ENCODE measurements around the gene KSR2.

KSR2 gene

GRCh38 chr12:117501076-117501869 lies 467.5 kb downstream of the KSR2 start:
- Histone ChIP-seq H3K36me3 (ENCODE audit: control insufficient read depth in 1 of 2, insufficient read depth in 2 of 2, low read length in 2 of 2) (no peaks in the 10 kb centered on the region), H2BK12ac (ENCODE audit: low read length) (no peak overlapping the region), H3K79me1 (ENCODE audit: low read length) (no peaks in the 10 kb centered on the region), H2AFZ (ENCODE audit: insufficient read depth, low read length, poor library complexity) (no peak overlapping the region), H3K79me2 (ENCODE audit: control insufficient read depth, insufficient read depth, low read length, poor library complexity) (no peaks in the 10 kb centered on the region), H3K4me3 (ENCODE audit: low read depth, low read length) (no peak overlapping the region), H4K12ac (ENCODE audit: low read depth, low read length) (no peak overlapping the region), H3K4me1 (ENCODE audit: control insufficient read depth in 1 of 2, insufficient read depth in 2 of 2, low read length in 2 of 2) (no peaks in the 10 kb centered on the region), H3K9ac (ENCODE audit: low read length) (peak overlapping the region; percentile 60), H2BK5ac (ENCODE audit: low read depth, low read length, poor library complexity) (no peak overlapping the region), H3K27ac (ENCODE audit: low read depth, low read length) (no peak overlapping the region), H3K27me3 (ENCODE audit: insufficient read depth, low read length) (no peaks in the 10 kb centered on the region), H2BK120ac (ENCODE audit: insufficient read depth, low read length, poor library complexity) (no peak overlapping the region), H4K8ac (ENCODE audit: low read depth, low read length) (no peak overlapping the region), H3K4me2 (ENCODE audit: low read length) (no peak overlapping the region), H3K18ac (ENCODE audit: low read length) (no peak overlapping the region), H3K9me3 (ENCODE audit: insufficient read depth, low read depth, low read length) (no peaks in the 10 kb centered on the region), H2AK5ac (ENCODE audit: low read length) (no peak overlapping the region), H4K91ac (ENCODE audit: low read depth, low read length) (no peak overlapping the region), H3K14ac (ENCODE audit: low read length) (no peak overlapping the region), H3K4ac (ENCODE audit: low read depth, low read length) (no peak overlapping the region), H3K23ac (ENCODE audit: low read length) (no peak overlapping the region)
- peak in 1 of 2 donors; percentile 11 for DNase-seq
- WGBS (ENCODE audit: extremely low coverage, insufficient coverage, insufficient read length): no CpG with 5 or more reads among the region's 7 CpGs

- Histone ChIP-seq H2AFZ (ENCODE audit: insufficient read depth, low read length, poor library complexity) (no peak overlapping the region), H3K27ac (ENCODE audit: low read depth, low read length) (no peak overlapping the region), H3K4ac (ENCODE audit: low read depth, low read length) (no peak overlapping the region), H3K23ac (ENCODE audit: low read length) (no peak overlapping the region), H3K27me3 (ENCODE audit: insufficient read depth, low read length) (no peaks in the 10 kb centered on the region), H2BK120ac (ENCODE audit: insufficient read depth, low read length, poor library complexity) (no peak overlapping the region), H4K8ac (ENCODE audit: low read depth, low read length) (no peak overlapping the region), H2BK5ac (ENCODE audit: low read depth, low read length, poor library complexity) (no peak overlapping the region), H3K18ac (ENCODE audit: low read length) (no peak overlapping the region), H4K91ac (ENCODE audit: low read depth, low read length) (no peak overlapping the region), H2AK5ac (ENCODE audit: low read length) (no peak overlapping the region), H3K14ac (ENCODE audit: low read length) (no peak overlapping the region), H3K79me1 (ENCODE audit: low read length) (no peaks in the 10 kb centered on the region), H3K9me3 (ENCODE audit: insufficient read depth, low read depth, low read length) (no peaks in the 10 kb centered on the region), H3K4me1 (ENCODE audit: control insufficient read depth in 1 of 2, insufficient read depth in 2 of 2, low read length in 2 of 2) (peaks cover 0 to 2% of the 10 kb centered on the region in 2 experiments), H3K79me2 (ENCODE audit: control insufficient read depth, insufficient read depth, low read length, poor library complexity) (no peaks in the 10 kb centered on the region), H3K4me3 (ENCODE audit: low read depth, low read length) (no peak overlapping the region), H4K12ac (ENCODE audit: low read depth, low read length) (no peak overlapping the region), H3K36me3 (ENCODE audit: control insufficient read depth in 1 of 2, insufficient read depth in 2 of 2, low read length in 2 of 2) (no peaks in the 10 kb centered on the region), H2BK12ac (ENCODE audit: low read length) (no peak overlapping the region), H3K9ac (ENCODE audit: low read length) (no peak overlapping the region), H3K4me2 (ENCODE audit: low read length) (no peak overlapping the region)
- DNase-seq: no peak
- no CpG with 5 or more reads among the region's 8 CpGs for WGBS (ENCODE audit: extremely low coverage, insufficient coverage, insufficient read length)
Observed at GRCh38 chr12:117499759-117500485, 468.9 kb downstream of the KSR2 start.

- no CpG with 5 or more reads among the region's 3 CpGs for WGBS (ENCODE audit: extremely low coverage, insufficient coverage, insufficient read length)
- Histone ChIP-seq H3K9ac (ENCODE audit: low read length) (no peak overlapping the region), H2BK12ac (ENCODE audit: low read length) (no peak overlapping the region), H3K14ac (ENCODE audit: low read length) (no peak overlapping the region), H2BK120ac (ENCODE audit: insufficient read depth, low read length, poor library complexity) (no peak overlapping the region), H4K12ac (ENCODE audit: low read depth, low read length) (no peak overlapping the region), H3K79me1 (ENCODE audit: low read length) (no peaks in the 10 kb centered on the region), H3K9me3 (ENCODE audit: insufficient read depth, low read depth, low read length) (no peaks in the 10 kb centered on the region), H4K8ac (ENCODE audit: low read depth, low read length) (no peak overlapping the region), H3K79me2 (ENCODE audit: control insufficient read depth, insufficient read depth, low read length, poor library complexity) (no peaks in the 10 kb centered on the region), H4K91ac (ENCODE audit: low read depth, low read length) (no peak overlapping the region), H3K4me1 (ENCODE audit: control insufficient read depth in 1 of 2, insufficient read depth in 2 of 2, low read length in 2 of 2) (peaks cover 0 to 2% of the 10 kb centered on the region in 2 experiments), H3K23ac (ENCODE audit: low read length) (no peak overlapping the region), H3K36me3 (ENCODE audit: control insufficient read depth in 1 of 2, insufficient read depth in 2 of 2, low read length in 2 of 2) (no peaks in the 10 kb centered on the region), H3K4me3 (ENCODE audit: low read depth, low read length) (no peak overlapping the region), H3K4me2 (ENCODE audit: low read length) (no peak overlapping the region), H2AK5ac (ENCODE audit: low read length) (no peak overlapping the region), H3K27me3 (ENCODE audit: insufficient read depth, low read length) (no peaks in the 10 kb centered on the region), H2AFZ (ENCODE audit: insufficient read depth, low read length, poor library complexity) (no peak overlapping the region), H3K18ac (ENCODE audit: low read length) (no peak overlapping the region), H3K27ac (ENCODE audit: low read depth, low read length) (no peak overlapping the region), H2BK5ac (ENCODE audit: low read depth, low read length, poor library complexity) (no peak overlapping the region), H3K4ac (ENCODE audit: low read depth, low read length) (no peak overlapping the region)
- no peak for DNase-seq
Observed at GRCh38 chr12:117498880-117499279, 469.9 kb downstream of the KSR2 start.

- Histone ChIP-seq H3K4ac (ENCODE audit: low read depth, low read length) (no peak overlapping the region), H4K91ac (ENCODE audit: low read depth, low read length) (no peak overlapping the region), H3K4me1 (ENCODE audit: control insufficient read depth in 1 of 2, insufficient read depth in 2 of 2, low read length in 2 of 2) (peaks cover 0 to 2% of the 10 kb centered on the region in 2 experiments), H3K9ac (ENCODE audit: low read length) (no peak overlapping the region), H3K27ac (ENCODE audit: low read depth, low read length) (no peak overlapping the region), H2BK120ac (ENCODE audit: insufficient read depth, low read length, poor library complexity) (no peak overlapping the region), H3K79me2 (ENCODE audit: control insufficient read depth, insufficient read depth, low read length, poor library complexity) (no peaks in the 10 kb centered on the region), H2AK5ac (ENCODE audit: low read length) (no peak overlapping the region), H3K23ac (ENCODE audit: low read length) (no peak overlapping the region), H2BK12ac (ENCODE audit: low read length) (no peak overlapping the region), H2BK5ac (ENCODE audit: low read depth, low read length, poor library complexity) (no peak overlapping the region), H4K8ac (ENCODE audit: low read depth, low read length) (no peak overlapping the region), H3K18ac (ENCODE audit: low read length) (no peak overlapping the region), H3K79me1 (ENCODE audit: low read length) (no peaks in the 10 kb centered on the region), H3K14ac (ENCODE audit: low read length) (no peak overlapping the region), H3K4me3 (ENCODE audit: low read depth, low read length) (no peak overlapping the region), H3K9me3 (ENCODE audit: insufficient read depth, low read depth, low read length) (no peaks in the 10 kb centered on the region), H3K27me3 (ENCODE audit: insufficient read depth, low read length) (no peaks in the 10 kb centered on the region), H3K4me2 (ENCODE audit: low read length) (no peak overlapping the region), H2AFZ (ENCODE audit: insufficient read depth, low read length, poor library complexity) (no peak overlapping the region), H3K36me3 (ENCODE audit: control insufficient read depth in 1 of 2, insufficient read depth in 2 of 2, low read length in 2 of 2) (no peaks in the 10 kb centered on the region), H4K12ac (ENCODE audit: low read depth, low read length) (no peak overlapping the region)
- no peak for DNase-seq
- WGBS (ENCODE audit: extremely low coverage, insufficient coverage, insufficient read length): no CpG with 5 or more reads among the region's 2 CpGs
Observed at GRCh38 chr12:117498256-117498655, 470.5 kb downstream of the KSR2 start.
